Activated CD8-positive, alpha-beta T cell treated with anti-CD3 and anti-CD28 coated beads, Interleukin-2, amount 10 ng/mL, durations not matched to agents 7 days and 5 days (primary cell): ENCODE results near the gene TSPAN12. TPM values are rescaled to one million over a fixed set of nuclear protein-coding genes. Genes with fewer than 3 reads are reported as not detected.

Experiments used
- total RNA-seq, 2 experiments: library from RNA; stranded (reverse); gene quantifications; one replicate each; pipeline ENCODE4 v1.2.3, GENCODE V29; 2021

The TSPAN12 gene
- total RNA-seq, 2 experiments from 2014 or later = not detected

Other genes with a start within 250 kb of the TSPAN12 start
- gene ING3, start 92.6 kb upstream of the TSPAN12 start, total RNA-seq = 10 to 100 TPM; 19.0 to 20.0 TPM
- gene CPED1, start 130.6 kb upstream of the TSPAN12 start, total RNA-seq = not detected